GM19455 (cell line): ENCODE results near the gene PEAK1.

ENCODE experiments used
- ATAC-seq: cut with Tn5 transposase; IDR thresholded peaks from one replicate; pipeline ENCODE4 v1.9.1; 2021; ENCODE audit not compliant: unreplicated experiment

Gene PEAK1

DNA sequence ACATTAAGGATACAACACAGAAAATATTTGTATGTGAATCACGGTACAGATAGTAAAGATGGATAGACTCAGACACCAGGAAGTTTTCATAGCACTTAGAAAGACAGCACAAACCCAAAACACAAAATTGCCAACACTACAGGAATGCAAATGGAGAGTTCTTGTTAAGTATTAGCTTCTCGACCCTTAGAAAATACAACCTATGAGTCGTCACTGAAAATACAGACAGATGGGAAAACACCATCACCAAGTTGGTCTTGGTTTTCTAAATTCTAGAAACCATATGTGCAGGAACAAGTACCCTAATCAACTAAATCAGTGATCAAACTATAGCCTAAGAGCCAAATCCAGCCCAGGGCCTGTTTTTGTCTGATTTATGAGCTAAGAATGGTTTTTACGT, 50.7 kb downstream of the PEAK1 start:
- no peak for ATAC-seq

DNA sequence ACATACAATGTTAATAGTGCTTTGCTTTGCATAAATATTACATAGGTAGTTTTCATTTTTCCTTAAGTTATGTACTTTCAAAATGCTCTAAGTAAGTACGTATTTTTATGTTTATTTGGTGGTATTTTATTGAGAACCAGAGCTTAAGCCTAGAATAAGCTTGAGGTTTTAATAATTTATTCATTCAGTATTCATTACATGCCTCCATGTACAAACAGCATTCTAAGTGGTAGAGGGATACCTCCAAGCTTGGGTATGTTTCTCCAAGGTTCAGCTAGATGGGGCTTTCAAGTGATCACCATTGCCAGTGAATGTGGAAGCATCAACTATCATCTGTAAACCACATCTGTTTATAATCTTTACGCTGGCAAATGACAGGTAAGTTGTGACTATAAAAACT, 52.3 kb downstream of the PEAK1 start:
- ATAC-seq: no peak

DNA sequence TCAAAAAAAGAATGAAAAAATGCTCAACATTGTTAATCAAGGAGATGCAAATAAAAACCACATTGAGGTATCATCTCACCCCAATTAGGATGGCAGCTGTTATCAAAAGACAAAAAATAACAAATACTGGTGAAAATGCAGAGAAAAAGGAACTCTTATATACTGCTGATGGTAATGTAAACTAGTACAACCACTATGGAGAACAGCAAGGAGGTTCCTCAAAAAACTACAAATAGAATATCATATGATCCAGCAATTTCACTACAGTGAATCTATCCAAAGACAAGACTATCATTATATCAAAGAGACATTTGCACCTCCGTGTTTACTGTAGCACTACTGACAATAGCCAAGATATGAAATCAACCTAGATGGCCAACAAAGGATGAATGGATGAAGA, 58.4 kb downstream of the PEAK1 start:
- ATAC-seq: no peak

DNA sequence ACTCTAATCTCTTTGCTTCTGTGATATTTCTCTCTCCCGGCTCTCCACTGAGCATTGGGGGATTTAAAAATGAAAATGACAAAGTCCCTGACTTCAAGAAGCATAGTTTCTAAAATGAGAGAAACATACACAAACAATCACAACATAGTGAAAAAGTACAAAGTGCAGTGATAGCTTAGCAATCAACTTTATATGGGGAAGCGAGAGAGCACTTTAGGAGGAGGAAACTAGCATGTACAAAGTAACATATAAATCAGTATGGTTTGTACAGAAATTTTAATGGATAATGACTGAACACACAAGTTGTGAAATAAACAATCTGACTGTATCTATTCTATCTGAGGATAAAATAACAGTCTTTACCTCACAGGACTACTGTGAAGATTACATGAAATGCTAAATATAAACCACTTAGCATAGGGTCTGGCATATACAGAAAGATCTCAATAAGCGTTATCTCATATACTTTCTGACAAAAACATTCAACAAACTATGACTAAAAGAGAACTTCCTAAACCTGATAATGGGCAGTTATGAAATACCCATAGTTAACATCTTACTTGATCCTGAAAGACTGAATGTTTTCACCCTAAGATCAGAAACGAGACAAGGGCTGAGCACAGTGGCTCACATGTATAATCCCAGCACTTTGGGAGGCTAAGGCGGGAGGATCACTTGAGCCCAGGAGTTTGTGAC, 61.2 kb downstream of the PEAK1 start:
- no peak for ATAC-seq

DNA sequence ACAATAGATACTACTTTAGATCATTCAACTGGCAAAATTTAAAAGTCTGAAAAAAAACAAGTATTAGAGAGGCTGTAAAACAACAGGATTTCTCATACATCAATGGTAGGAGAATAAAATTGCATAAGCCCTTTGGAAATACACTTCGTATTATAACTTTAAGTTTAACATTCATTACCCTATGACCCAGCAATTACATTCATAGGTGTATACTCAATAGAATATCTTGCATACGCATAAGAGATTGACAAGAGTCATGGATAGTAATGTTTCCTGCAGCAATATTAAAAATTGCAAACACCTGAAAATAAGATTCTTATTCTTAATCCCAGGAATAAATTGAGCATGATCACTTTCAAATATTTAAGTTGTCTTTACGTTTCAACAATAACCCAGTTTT, 63.6 kb downstream of the PEAK1 start:
- ATAC-seq: no peak

DNA sequence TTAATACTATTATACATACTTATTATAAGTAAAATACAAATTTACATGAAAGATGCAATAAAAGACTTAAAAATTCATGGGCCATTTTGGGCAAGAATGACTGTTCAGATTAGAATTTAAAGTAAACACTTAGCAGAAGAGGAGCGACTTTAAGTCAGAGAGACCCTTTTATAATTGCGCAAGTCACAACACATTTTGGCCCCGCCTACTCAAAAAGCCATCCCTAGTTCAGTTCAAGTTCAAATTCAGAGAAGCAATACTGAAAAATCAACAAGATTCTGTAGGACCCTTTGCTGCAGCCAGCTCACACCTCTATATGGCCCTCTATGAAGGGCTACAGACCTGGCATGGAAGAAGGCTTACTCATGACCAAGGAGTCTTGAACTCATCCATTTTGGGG, 64.6 kb downstream of the PEAK1 start:
- ATAC-seq: no peak

DNA sequence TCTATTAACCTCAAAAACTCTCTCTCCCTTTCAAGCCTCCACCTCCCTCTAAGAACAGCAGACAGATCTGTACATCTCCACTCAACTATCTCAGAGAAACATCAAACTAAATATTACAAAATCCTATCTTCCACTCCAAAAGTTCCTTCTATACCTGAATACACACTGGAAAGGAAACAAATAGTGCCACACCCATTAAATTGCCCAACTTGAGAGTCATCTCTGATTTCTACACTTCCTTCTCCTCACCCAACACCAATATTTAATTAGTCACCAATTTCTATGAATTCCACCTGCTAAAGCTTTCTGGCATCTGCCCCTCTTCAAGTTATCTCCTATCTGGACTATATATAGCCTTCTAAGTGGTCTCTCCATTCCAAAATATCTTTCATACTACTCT, 65.8 kb downstream of the PEAK1 start:
- ATAC-seq: no peak

DNA sequence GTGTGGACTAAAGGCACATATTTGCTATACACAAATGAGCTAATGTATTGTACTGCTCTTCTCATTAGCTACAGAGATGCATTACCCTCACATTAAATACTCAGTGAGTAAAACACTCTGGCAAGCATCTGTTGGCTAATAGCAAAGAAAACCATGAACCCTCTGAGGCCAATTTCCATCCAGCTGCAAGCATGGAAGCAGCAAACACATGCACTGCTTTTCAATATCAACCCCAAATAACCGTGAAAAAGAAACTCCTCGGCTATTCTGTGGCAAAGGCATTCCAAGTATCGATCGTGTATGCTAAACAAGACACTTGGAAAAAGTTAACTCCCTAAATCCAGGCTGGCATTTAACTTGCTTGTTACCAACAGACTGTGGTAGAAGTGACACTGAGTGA, 67.0 kb downstream of the PEAK1 start:
- no peak for ATAC-seq

DNA sequence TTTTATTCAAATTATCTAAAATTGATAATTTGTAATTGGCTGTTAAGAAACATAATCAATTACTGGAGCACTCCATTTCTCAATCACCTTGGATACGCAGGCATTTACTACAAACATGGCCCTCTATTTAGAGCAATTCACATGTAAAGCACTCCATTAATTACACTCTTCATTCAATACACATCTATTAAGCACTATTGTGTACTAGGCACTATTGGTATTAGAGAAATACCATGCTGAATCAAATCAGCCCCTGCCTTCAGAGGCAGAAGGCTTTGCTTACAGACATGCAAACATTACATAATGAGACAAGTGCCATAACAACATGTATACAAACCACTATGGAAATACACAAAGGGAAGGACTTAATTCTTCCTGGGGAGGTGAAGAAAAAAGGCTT, 69.1 kb downstream of the PEAK1 start:
- ATAC-seq: no peak

DNA sequence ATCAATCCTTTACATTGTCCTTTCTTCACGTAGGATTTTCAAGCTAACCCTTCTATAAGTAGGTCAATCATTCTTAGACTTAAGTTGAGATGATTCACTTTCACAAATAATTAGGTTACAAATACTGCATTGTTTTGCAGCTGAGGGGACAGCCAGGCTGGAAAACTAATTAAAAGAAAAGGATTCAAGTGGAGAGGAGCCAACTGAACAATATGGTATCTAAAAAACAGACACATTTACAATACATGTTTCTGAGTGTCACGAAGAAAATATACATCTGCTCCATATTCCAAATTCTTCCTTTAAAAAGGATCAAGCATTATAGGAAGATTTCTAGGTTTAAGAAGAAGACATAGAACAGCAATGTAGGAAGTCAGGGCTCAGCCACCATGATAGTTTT, 70.2 kb downstream of the PEAK1 start:
- no peak for ATAC-seq

DNA sequence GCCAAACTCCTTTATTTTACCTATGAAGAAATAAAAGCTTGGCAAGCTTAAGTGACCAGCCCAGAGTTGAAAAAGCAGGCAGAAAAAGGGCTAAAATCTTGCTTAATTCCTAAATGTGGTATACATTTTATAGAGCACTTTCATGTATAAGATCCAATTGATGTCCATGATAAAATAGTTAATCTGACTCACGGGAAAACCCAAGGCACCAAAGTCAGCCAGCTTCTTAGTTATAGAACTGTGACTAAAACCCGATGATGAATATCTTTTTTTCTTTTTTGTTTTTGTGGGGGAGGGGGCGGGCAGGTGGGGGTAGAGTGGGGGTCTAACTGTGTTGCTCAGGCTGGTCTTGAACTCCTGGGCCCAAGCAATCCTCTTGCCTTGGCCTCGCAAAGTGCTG, 71.4 kb downstream of the PEAK1 start:
- no peak for ATAC-seq

DNA sequence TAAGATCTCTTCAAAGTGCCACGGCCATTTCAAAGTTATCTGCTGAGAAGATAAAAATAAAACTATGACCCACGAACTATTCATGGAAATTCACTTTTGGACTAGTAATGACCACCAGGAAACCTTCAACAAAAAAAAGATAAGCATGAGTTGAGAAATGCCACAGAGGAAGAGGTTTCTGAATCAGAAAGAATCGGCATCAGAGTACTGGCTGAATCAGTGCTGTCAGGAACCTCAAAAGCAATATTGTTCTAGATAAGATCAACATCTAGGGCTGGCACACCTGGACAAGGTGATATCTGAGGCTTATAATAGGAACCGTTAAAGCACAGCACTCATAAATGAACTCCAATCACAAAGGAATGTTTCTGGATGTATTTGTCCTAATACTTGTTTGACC, 72.7 kb downstream of the PEAK1 start:
- ATAC-seq: no peak

DNA sequence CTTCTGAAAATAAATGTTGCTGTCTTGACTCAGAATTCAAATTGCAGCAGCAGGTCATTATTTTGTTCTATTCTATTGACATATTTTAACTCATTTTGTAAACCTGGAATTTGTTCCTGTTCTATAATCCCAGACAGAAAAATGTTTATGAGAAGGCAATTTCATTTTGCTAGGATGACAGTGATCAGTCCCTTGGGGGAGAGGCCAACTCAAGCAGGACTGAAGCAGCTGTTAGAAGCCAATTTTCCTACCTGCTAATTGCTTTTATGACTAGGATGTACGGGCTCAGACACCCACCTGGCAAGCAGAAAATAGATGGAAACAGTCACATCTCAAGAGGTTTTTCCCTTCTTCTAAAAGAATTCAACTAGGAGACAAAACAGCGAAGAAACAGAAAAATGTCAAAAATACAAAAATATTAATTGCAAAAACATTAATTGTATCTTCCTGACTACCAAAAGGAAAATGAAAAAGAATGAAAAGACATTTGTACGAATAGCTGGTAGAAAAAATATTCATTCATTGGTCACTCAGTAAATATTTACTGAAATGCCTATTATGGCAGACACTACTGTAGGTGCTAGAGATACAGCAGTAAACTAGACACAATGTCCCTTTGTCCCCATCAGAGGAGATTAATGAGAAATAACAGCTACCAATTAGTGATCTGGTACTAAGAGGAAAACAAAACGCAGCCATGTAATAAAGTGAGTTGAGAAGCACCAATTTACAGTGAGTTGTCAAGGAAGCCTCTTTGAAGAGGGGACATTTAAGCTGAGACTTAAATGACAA, 73.5 kb downstream of the PEAK1 start:
- no peak for ATAC-seq

DNA sequence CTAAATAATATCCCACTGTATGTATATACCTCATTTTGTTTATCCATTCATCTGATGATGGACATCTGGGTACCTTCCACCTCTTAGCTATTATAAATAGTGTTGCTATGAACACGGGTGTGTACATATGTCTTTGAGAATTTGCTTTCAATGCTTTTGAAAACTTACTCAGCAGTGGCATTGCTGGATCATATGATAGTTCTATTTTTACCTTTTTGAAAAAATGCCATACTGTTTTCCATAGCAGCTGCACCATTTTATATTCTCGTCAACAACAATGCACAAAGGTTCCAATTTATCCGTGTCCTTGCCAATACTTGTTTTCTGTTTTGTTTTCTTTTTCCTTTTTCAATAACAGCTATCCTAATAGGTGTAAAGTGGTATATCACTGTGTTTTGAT, 77.1 kb downstream of the PEAK1 start:
- ATAC-seq: no peak

DNA sequence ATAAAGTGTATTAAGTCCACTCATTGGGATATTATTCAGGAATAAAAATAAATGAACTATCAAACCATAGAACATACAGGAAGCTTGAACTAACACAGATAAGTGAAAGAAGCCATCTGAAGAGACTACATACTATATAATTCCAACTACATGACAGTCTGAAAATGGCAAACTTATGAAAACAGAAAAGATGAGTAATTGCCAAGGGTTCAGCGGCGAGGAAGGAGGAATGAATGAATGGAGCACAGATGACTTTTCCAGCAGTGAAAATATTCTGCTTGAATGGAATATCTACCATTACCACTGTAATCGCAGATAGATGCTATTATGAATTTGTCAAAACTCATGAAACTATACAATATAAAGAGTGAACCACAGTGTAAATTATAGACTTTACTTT, 79.7 kb downstream of the PEAK1 start:
- no peak for ATAC-seq

DNA sequence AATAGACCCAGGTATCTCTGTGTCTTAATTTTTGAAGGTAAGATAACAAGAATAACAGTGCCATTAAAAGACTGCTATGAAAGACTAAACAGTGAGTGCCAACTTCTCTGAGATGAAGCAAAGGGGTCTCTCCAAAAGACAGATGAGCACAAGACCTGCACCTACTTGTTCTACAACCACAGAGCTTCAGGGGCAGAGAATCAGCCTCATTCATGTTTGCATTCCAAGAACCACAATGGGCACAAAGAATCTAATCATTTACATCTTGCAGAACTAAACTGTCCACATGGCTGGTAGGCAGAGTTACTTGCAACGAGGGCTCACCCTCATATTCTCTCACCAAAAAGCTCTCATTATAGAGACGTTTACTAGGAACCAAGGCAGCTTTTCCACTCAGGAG, 83.9 kb downstream of the PEAK1 start:
- no peak for ATAC-seq

DNA sequence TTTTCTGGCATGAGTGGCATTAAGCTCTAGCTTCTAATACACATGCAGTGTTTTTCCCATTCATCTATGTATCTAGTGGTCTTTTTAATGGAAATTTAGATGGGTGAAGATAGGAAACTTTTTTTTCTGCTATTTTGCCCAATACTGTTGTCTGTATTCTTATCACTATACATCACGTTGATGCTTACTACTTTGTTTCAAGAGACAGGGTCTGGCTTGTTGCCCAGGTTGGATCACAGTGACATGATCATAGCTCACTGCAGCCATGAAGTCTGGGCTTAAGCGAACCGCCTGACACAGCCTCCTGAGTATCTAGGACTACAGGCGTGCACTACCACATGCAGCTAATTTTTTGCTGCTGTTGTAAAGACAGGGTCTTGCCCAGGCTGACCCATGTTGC, 84.6 kb downstream of the PEAK1 start:
- ATAC-seq: no peak

DNA sequence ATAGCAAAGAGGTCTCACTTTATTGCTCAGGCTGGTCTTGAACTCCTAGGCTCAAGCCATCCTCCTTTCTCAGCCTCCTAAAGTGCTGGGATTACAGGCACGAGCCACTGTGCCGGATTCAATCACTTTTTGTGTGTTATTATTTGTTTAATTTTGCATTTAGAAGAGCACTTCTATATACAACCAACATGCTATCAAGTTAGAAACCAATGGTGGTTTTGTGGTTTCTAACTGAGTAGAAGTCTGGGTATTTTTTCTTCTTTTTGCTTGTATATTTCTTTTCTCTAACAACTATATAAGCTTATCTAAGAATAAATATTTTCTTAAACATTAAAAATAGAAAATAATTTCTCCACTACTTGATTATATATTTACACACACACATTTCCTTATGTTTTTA, 86.7 kb downstream of the PEAK1 start:
- no peak for ATAC-seq

DNA sequence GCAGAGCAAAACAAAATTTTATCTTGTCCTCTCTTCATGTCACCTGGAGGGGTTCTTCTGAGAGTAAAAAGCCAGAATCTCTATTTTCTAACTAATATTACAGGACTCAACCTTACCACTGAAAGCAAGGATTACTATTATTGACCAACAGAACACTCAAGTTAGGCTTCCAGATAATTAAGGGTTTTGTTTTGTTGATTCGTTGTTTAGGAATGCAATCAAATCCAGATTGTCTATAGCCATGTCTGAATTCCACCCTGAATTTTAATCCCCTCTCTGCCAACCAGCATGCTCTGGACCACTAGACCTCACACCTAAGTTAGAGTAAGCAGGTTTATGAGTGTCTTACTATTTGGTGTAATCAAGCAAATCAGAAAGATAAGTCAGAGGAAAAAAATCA, 90.7 kb downstream of the PEAK1 start:
- ATAC-seq: no peak

DNA sequence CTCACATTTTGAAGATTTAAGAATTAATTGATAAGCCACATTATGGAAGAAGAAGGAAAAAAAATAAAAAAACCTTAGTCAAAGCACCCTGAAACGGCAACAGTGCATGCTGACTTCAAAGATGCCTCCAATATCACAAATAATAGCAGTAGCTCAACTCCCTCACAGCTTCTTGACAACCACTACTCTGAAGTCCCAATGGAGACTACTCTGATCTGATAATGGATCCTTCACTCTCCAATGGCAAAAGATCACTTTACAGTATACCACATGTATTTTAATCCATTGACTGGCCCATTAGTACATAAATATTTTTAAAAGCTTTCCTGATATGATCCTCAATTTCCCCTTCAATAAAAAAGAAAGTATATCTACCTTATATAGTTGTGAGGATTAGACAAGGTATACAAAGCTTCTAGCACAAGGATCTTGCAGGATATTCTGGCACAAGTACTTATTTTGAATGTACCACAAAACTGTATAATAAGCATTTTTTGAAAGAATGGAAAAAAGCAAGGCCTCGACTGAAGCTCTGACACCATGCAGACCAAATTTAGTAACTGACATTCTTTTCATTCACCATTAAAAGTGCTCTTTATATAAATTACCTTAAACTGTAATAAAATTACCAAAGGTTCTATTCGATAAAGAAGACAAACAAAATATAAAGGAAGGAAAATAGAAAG, 91.9 kb downstream of the PEAK1 start:
- ATAC-seq: no peak

DNA sequence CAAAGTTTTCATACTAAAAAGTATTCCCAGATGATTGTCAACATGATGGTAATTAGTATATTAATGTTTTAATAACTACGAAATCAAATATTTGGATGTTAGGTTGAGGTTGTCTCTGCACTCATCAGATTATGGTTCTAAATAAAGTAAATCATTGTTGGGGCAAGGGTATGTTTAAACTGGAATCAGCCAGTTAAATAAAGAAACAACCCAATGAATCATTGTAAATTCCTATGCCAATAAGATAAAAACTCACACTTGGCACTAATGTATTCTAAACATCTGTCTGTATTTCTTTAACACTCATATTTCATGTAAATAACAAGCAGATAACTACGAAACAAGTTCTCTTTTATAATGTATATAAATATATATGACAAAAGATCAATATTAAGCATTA, 92.7 kb downstream of the PEAK1 start:
- ATAC-seq: no peak

DNA sequence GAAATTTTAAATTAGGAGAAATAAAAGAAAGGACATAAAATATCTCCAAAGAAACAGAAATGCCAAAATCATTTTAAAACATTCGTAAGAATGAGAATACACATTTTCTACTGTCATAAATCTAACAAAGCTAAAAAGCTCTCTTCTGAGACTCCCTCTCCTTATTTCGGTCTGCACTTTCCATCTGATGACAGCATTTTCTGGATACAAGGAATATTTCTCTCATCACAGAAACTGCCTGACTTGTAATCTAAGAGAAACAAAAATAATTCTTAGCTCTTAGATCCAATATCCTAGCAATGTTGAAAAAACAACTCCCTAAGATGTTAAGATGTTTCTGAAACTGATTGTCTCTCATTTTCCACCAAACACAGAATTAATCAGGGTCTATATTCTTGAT, 93.5 kb downstream of the PEAK1 start:
- no peak for ATAC-seq
